Esophagus muscularis mucosa (tissue), 3 donors: ENCODE data around the gene AKAP11.
A peak's percentile ranks its signal among the peaks of the same experiment; 100 is the strongest.

Source experiments
- POLR2A ChIP-seq: fragments of 450-650 bp; IDR thresholded peaks from one replicate; pipeline ENCODE4 v1.6.1; 2017; ENCODE audit warnings: antibody characterized with exemption, moderate library complexity, mild to moderate bottlenecking, low read depth
- POLR2AphosphoS5 ChIP-seq, 2 donors: sonication (generic); formaldehyde crosslinking; IDR thresholded peaks; one replicate each; pipeline ENCODE4 v1.6.1; 2017; ENCODE audit warnings: antibody characterized with exemption in 2 of 2
- TF ChIP-seq, protein P1 (sequence below), 3 experiments: fragments of 200-600 bp in 2 of 3; fragments of 450-650 bp in 1 of 3; sonication (generic) in 2 of 3; IDR thresholded peaks; one replicate each; pipeline ENCODE4 v1.5.1; 2017 to 2019; ENCODE audit warnings: antibody characterized with exemption in 3 of 3, mild to moderate bottlenecking in 2 of 3, moderate library complexity in 1 of 3

DNA sequence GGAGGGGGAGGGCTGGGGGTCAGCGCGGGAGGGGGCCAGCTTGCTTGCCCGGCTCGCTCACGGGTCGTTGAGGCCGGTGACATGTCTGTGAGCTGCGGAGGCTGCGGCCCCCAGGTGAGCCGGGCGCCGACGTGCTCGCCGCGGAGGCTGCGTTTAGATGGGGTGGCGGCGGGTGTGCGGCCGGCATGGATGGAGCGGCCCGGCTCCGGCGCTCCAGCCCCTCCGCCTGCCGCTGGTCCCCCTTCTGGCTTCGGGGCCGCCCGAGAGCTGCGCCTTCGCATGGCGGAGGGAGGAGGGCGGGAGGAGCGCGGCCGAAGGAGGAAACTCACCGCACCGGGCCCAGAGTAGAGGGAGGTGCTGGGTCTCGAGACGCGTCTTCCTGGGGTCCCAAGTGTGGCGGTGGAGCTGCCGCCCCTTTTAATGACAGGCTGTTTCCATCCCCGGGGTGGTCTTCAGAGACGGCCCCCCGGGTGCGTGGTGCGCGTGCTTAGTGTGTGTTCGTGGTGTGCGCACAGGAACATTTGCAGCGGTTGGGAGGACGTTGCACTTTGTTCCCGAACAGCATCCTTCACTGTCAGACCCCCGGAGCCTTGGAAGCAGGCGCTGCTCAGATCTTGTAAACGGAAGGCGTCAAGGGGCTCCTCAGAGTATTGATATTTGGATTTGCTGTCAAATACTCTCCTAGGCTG, at the start of gene AKAP11:
- TF ChIP-seq, protein P1, sequence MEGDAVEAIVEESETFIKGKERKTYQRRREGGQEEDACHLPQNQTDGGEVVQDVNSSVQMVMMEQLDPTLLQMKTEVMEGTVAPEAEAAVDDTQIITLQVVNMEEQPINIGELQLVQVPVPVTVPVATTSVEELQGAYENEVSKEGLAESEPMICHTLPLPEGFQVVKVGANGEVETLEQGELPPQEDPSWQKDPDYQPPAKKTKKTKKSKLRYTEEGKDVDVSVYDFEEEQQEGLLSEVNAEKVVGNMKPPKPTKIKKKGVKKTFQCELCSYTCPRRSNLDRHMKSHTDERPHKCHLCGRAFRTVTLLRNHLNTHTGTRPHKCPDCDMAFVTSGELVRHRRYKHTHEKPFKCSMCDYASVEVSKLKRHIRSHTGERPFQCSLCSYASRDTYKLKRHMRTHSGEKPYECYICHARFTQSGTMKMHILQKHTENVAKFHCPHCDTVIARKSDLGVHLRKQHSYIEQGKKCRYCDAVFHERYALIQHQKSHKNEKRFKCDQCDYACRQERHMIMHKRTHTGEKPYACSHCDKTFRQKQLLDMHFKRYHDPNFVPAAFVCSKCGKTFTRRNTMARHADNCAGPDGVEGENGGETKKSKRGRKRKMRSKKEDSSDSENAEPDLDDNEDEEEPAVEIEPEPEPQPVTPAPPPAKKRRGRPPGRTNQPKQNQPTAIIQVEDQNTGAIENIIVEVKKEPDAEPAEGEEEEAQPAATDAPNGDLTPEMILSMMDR (IDR thresholded peaks at IDR 0.05) = no peak
- no peak for TF ChIP-seq POLR2A
- peak in 1 of 2 donors; percentile 48 for TF ChIP-seq POLR2AphosphoS5 (IDR thresholded peaks at IDR 0.05)
